ENCODE data around the gene CIZ1. TPM values are rescaled to one million over a fixed set of nuclear protein-coding genes. Genes with fewer than 3 reads are reported as not detected.

Gene CIZ1
- total RNA-seq, 1 donor from 2014 or later = 18.5 TPM

DNA sequence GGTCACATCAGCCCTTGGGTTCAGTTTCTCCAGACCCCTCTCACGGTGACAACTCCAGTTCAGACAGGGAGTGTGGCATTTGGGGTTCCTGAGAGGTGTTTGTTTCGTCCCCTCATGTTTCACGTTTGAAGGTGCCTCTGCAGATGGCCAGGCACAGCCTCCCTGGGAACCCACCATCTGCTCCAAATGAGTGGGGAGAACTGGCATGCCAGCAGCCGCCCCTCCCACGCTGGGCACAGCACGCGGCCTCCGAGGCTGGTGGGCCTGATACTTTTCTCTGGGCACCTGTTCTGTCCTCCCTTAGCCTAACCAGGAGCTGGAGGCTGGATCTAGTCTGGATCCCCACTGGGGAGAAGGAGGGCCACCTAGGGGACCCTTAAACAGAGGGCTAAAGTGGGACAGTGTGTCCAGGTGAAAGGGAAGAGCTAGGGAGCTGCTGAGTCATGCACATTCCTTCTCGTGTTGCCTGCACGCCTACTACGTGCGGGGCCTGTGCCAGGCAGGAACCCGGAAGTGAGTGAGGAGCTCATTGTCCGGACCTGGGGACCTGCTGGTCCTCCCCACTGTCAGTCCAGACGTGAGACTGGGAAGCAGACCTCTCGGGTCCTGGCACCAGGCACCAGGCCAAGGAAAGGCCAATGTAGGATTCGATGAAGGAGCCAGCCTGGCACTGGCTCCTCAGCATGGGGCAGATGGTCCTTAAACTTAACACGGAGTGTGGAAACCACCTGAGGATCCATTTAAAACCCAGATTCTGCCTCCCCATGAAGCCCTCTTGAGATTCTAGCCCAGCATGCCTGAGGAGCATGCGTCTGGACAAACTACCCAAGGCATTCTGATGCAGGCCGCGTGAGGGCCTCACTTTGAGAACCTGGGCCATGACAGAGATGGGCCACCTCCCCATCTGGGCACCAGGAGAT is 23.5 kb upstream of the CIZ1 start:
- no peak for DNase-seq (ENCODE audit: low read depth, low spot score)

DNA sequence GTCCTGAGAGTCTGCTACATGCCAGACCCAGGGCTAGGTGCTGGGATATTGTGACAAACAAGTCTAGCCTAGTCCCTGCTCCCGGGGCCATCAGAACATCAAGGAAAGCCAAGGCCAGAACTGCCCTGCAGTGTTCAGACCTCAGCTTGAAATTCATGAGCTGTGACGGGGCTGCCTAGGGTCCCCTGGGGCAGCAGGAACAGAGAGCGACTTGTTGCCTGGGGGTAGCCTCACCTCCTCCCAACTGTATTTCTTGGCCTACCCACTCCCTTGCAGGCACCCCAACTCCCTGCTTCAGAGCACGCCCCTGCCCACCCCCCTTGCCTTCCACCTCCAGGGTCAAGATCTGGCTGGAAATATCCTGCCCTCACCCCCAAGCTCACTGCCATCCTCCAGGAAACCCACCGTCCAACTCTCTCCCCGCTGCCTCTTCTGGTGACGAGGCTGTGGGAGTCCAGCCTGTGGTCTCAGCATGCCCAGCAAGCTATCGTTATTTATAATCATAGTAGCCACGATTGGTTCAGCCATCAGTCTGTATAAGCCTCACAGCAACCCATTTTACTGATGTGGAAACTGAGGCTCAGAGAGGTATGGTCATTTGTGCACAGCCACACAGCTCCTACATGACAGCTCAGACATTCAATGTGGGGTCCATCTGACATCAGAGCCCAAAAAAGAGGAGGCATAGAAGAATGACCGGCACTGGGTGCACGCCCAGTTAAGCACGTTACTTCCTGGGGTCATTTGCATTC is 22.6 kb upstream of the CIZ1 start:
- no peak for DNase-seq (ENCODE audit: low read depth, low spot score)

DNA sequence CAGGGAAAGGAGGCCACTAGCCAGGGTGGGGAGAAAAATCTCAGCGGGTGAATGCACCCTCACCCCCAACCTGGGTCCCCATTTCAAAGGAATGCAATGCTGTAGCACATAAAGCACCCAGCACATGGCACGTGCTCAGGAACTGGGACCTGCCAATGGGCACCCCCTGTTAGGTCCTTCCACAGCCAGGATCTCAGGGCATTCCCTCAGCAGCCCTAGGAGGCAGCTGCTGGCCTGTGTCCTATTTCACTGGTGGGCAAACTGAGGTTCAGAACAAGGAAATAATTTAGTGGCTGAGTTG is 20.6 kb upstream of the CIZ1 start:
- DNase-seq (ENCODE audit: low read depth, low spot score) = no peak

DNA sequence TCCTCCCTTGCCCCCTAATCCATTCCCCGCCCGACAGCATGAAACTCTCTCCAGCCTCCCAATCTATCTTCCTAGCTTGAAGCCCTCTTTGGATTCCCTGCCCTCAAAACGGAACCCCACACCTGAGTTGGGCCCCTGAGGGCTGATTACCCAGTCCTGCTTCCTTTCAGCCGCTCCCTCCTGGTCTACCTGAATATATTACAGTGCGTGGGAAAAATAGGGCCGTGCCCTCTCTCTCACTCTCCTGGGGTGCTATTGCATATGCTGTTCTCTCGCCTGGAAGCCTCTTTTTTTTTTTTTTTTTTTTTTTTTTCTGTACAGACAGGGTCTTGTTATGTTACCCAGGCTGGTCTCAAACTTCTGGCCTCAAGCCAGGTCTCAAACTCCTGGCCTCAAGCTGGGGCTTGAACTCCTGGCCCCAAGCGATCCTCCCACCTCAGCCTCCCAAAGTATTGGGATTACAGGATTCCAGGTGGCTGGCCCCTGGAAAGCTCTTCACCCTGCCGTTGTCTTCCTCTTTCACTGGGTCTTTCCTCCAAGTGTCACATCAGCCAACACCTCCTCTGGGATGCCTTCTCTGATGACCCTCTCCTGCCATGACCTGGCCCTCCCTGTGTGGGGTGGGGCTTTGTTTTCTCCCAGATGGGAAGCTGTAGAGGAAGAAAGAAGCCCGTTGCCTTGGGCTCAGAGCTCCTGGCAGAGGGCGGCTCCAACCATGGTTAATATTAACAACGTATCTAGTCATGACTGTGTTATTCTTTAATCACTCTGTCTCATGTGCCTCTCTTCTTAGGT is 20.0 kb upstream of the CIZ1 start:
- DNase-seq (ENCODE audit: low read depth, low spot score) = no peak

DNA sequence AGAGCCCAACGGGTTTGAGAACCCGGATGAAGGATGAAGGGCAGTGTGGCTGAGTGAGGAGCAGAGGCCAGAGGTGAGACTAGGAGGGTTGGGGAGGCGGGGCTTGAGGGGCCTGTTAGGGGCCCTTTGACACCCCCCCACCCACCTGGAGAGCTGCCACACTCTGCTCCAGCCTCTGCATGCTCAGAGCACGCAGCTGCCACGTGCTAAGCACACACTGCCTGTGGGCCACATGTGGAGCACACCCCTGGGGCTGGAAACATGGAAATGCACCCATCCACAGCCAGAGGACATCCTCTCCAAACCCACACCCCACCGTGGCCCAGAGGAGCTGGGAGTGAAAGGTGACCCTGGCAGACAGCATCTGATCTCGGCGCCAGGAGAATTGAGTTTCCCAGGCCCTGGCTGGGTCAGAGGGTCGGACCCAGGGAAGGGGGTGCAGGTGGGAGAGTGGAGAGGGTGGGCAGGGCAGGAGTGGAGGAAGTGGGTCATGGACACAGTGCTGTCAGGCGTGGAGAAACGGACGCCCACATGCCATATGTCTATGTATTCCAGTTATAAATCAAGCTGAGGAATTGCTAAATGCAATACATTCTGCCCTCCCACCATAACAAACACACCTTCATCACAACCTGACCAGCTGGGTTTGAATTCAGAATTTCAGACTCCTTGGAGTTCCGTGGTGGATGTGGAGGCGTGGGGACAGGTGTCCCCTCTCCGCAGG is 17.7 kb upstream of the CIZ1 start:
- no peak for DNase-seq (ENCODE audit: low read depth, low spot score)

DNA sequence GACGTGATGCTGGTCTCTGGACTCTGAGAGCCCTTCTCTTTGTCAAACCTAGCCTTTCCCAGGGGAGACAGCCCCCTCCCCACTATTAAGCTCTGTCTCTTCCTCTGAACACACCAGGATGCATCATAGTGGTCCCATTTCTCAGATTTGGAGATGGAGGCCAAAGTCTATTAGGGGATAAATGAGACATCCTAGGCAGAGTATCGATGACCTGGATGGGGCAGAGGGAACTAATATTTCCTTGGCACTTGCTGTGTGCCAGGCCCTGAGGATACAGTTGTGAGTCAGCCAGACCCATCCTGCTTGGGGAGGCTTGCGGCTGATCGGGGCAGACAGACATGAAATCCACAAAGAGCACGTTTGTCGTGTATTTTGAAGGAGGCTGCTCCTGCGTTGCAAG is 17.0 kb upstream of the CIZ1 start:
- no peak for DNase-seq (ENCODE audit: low read depth, low spot score)

DNA sequence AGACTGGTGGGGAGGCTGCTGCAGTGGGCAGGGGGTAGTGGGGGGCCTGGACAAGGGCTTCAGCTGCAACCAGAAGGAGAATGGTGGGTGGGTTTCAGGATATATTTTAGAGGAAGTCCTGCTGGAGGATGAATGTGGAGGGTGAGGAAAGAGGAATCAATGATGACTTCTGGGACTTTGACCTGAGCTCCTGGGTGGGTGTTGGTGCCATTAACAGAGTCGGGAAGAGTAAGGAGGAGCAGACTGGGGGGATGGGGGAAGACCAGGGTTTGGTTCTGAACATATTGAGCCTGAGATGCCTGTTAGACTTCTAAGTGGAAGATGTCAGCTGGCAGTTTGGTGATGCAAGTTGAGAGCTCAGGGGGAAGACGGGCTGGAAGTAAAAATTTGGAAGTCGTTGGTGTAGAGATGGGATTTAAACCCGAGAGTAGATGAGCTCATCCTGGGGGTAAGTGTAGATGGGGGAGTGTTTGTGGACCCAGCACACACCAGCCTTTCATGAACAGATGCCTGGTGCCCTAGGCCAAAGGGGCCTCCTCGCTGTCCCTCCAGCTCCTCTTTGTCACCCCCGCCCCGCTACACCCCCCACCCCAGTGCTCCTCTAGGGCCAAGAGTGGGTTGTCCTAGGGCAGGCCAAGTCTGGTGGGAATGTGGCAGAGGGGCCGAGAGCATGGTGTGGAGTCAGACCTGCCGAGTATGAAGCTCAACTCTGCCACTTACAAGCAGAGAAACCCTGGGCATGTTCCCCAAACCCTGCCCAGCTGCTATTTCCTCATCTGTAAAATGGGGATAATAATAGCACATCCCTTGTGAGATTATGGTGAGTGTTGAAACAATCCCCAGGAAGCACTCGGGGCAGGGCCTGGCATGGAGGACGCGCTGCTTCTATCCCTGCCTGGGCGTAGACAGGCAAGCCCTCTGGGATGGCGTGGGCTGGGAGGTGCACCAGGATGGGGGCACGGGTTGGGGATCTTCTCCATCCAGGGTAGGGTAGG is 15.8 kb upstream of the CIZ1 start:
- DNase-seq (ENCODE audit: low read depth, low spot score) = no peak

DNA sequence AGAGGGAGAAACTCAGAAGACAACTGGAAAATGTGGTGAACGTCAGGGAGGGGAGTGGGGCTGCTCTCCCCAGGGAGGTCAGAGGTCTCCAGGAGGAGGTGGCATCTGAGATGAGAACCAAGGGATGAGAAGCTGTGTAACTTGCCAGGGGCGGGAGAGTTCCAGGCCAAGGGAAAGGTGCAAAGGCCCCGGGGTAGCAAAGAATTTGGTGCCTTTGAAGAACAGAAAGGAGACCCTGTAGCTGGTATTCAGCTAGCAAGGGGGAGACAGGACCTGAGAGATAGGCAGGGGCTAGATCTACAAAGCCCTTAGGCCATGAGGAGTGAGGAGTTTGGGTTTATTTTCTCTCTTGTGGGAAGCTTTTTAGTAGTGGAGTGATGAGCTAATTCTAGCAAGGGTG is 15.1 kb upstream of the CIZ1 start:
- no peak for DNase-seq (ENCODE audit: low read depth, low spot score)

DNA sequence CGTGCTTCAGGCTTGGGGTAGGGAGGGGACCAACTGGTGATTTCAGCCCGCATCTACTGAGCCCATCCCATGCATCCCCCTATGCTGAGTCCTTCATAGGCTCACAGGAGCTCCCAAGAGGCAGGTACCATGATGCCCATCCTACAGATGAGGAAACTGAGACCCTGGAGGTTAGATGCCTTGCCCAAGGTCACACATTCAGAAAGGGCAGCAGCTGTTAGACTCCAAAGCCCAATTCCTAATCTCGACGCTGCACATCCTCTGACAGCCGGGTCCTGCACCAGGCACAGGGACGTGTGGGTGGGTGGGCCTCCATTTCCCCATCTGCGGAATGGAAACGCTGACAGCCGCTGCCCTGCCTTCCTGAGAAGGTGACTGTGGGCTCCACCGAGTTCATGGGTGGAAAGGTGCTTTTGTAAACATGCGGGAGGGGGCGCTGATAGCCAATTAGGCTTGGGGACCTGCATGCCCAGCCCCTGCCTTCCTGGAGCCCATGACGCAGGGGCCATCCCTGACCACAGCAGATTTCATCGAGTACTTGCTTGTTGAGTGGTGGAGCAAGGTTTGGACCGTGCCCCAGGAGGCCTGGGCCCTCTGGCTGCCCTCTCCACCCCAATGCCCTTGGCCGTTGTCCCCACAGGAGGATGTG is 14.0 kb upstream of the CIZ1 start:
- no peak for DNase-seq (ENCODE audit: low read depth, low spot score)

DNA sequence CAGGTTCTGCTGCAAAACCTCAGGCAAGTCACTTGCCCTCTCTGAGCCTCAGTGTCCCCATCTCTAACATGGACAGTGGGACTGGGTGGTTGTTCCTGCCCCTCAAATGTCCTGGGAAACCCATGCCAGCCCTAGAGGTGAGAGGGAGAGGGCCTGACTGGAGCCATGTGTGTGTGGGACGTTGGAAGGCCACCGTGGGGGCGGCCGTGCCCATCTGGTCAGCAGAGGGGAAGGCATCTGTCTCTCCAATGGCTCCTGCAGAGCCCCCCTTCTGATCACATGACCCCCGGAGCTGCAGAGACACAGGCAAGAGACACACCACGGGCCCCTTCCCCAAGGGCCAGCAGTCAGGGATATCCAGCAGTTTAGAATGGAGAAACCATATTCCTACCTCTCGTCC is 13.5 kb upstream of the CIZ1 start:
- no peak for DNase-seq (ENCODE audit: low read depth, low spot score)

DNA sequence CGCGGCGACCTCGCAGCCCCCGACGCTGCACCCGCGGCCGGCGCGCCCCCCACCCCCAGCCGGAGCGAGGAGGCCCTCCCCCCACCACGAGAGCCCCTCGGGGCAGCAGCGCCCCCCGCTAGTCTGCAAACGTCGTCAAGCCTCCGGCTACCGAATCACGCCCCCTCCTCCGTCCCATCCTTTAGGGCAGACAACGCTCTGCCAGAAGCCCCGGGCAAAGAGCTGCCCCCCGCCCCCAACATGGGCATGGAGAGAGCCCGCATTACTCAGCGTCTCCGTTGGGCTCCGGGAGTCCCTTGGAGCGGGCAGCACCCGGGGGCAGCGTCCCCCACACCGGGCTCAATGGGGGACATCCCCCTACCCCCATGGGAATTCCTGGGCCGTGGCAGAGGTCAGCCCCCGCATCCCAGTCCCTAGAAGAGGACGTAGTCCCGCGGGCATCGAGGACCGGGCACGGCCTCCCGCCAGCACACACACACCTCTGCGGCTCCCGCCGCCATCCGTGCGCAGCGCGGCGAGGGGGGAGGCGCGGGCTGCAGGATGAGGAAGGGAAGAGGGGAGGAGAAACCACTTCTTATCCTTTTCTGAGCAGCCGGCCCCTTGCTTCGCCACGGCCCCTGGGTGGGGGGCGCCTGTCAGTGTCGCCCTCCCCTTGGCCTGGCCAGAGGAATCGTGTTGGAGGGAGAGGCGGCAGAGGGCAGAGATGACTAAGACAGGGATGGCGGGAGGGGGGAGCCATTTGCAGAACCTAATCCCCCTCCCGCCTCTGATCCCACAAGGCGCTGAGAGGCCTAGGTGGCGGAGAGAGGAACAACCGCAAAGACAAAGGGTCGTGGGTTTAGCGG is 12.6 kb upstream of the CIZ1 start:
- DNase-seq (ENCODE audit: low read depth, low spot score) = no peak

DNA sequence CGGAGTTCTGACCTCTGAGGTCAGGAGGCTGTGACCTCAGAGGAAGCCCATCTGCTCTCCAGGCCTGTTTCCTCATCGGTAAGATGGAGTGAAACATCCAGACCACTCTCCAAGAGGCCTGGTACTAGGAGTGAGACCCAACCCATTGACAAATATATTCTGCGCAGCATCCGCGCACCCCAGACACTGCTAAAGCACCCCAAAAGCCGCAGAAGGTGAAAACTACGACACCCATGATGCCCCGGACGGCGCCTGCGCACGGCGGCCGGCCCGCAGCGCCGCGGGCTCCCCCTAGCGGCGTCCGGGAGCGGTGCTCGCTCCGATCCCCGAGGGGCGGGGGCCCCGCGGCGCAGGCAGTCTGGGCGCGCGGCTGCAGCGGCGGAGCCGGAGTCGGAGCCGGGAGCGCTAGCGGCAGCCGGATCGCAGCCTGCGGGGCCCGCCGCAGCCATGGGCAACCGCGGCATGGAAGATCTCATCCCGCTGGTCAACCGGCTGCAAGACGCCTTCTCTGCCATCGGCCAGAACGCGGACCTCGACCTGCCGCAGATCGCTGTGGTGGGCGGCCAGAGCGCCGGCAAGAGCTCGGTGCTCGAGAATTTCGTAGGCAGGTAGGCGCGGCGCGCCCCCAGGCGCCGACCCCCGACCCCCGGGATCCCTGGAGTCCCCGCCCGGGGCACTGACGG is 11.8 kb upstream of the CIZ1 start, which contains the start of gene DNM1:
TSS of gene DNM1 (plus strand) at position 356 of the 683 bp plus-strand sequence. CDS start at position 448, 92 bp downstream.
- DNase-seq (ENCODE audit: low read depth, low spot score) = no peak

DNA sequence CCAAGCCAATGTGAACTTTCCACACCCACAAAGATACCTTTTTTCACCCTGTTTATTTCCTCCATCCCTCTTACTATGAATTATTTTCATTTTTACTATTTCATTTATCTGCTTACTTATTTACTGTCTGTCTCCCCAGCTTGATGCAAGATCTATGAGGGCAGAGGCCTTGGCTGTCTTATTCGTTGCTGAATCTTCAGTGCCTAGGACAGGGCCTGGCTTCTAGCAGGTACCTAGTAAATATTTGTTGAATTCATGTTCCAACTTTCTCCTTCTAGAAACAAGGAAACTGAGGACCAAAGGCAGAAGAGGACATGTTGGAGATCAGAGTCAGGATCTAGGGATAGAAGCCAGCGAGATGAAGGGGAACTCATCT is 11.3 kb upstream of the CIZ1 start:
- no peak for DNase-seq (ENCODE audit: low read depth, low spot score)

DNA sequence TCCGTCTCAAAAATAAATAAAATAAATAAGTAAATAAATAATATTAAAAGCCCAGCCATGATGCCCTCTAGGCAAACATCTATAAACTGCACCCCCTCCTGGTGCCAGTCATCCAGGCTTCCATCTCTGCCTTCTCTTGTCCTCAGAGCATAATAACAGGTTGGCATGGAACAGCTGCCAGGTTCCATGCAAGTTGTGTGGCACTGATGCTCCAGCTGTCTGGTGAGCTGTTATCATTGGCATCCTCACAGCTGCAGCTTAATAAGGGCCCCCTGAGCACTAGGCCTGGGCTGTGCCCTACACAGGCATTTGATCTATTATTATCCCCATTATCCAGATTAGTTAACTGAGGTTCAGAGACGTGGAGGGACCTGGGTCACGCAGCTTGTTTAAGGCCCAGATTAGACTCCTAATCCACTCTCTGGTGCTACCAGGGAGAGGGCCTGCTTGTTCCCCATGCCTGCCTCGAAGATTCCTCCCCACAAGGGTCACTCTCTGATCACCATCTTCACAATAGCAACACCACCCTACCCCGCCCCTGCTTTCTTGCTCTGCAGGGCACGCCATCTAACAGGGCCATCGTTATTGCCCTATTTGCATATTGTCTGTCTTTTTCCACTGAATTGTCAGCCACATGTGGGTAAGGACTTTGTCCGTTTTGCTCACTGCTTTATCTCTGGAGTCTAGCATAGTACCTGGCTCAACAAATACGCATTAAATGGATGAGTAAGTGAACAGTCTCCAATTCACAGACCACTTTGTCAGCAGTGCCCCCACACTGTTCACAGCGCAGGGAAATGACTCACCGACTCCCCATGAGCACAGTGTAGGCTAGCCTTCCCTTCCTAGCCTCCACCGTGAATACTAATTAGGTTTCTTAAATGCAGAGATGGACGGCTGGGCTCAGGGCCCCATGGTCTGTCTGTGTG is 10.3 kb upstream of the CIZ1 start:
- DNase-seq (ENCODE audit: low read depth, low spot score) = no peak

DNA sequence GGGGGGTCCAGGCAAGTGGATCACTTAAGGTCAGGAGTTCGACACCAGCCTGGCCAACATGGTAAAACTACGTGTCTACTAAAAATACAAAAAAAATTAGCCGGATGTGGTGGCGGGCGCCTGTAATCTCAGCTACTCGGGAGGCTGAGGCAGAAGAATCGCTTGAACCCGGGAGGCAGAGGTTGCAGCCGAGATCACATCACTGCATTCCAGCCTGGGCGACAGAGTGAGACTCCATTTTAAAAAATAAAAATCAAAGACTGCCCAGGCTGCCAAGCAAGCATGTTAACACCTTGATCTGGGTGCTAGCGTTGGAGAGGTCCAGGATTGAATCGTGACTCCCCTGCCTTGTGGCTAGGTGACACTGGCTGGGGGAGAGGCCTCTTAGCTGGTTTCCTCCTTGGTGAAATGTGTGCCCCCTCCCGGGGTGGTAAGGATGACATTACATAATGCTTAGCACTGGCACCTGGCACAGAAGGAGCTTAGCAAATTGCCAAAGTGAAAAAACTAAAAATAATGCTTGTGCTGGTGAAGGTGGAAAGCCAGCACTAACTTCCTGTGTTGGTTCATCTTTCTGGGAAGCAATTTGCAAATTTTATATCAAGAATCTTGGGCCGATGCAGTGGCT is 2.2 kb upstream of the CIZ1 start:
- DNase-seq (ENCODE audit: low read depth, low spot score) = no peak

DNA sequence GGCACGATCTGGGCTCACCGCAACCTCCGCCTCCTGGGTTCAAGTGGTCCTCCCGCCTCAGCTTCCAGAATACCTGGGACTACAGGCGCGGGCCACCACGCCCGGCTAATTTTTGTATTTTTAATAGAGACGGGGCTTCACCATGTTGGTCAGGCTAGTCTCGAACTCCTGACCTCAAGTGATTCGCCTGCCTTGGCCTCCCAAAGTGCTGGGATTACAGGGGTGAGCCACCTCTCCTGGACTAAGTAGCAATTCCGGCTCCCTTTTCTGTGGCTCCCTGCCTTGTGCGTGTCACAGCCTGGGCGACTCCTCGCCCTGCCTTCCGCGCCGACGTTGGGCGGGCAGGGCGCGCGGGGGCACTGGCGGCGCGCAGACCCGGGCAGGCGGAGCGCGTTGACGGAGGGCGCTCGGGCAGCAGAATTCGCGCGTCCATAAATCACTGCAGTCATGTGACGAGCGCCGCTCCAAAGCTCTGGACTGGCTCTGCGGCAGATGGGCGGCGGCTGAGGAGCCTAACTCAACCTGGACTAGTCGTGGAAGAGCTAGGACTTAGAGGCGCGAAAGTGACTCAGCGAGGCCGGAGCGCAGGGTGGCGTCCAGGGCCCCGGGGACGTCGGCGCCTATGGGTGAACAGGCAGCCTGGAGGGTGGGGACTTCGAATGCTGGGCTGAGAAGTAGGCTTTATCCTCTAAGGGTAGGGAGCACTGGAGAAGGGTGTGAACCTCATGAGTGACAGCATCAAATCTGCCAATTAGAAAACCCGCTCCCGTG is 1.4 kb upstream of the CIZ1 start:
- DNase-seq (ENCODE audit: low read depth, low spot score) = peak; percentile 52
